Measurements from ENCODE around the gene GALNT15.

Gene GALNT15

DNA sequence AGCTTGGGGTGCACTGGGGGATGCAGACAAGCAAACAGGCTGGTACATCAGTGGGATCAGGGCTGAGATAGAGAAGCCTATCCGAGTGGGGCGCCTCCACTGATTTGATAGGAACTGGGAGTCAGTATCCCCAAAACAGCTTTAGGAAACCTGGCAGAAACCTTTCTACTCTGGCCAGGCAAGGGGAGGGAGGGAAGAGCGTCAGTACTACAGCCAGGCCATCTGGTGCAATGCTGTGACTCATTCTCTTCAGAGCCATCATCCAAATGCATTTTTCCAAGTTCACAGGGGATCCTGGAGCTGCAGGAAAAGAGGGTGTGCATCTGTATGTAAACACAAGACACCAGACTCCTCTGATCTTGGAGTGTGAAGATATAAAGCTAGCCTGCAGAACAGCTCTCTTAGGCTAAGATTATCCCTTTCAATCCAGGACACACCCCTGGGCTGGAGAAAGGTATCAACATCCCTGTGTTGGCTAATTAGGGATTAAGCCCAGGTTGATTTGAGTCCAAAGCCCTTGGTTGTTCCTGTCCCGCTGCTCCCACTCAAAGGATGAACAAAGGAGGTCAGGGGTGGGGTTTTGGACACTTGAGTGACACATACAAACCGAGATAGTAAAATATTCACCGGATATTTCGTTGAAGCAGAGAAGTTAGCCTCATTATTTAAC lies 9.3 kb downstream of the GALNT15 start:
- TF ChIP-seq ZBTB7A (IDR thresholded peaks at IDR 0.05; ENCODE audit: low read depth) (no peak), TAF1 (IDR thresholded peaks at IDR 0.05; ENCODE audit: low read depth) (no peak), RAD21 (IDR thresholded peaks at IDR 0.05; ENCODE audit: low read depth) (no peak), NFIC (IDR thresholded peaks at IDR 0.05) (no peak), MAX (IDR thresholded peaks at IDR 0.05) (no peak), EP300 (IDR thresholded peaks at IDR 0.05; ENCODE audit: borderline replicate concordance) (no peak), TEAD4 (IDR thresholded peaks at IDR 0.05) (no peak), CREB1 (IDR thresholded peaks at IDR 0.05; ENCODE audit: low read depth) (no peak), TCF12 (IDR thresholded peaks at IDR 0.05; ENCODE audit: low read depth) (no peak), FOXM1 (IDR thresholded peaks at IDR 0.05; ENCODE audit: borderline replicate concordance, low read depth) (no peak), CEBPB (IDR thresholded peaks at IDR 0.05) (no peak), YY1 (IDR thresholded peaks at IDR 0.05; ENCODE audit: low read depth) (no peak), EGR1 (IDR thresholded peaks at IDR 0.05) (no peak)
- TF ChIP-seq, protein P1, sequence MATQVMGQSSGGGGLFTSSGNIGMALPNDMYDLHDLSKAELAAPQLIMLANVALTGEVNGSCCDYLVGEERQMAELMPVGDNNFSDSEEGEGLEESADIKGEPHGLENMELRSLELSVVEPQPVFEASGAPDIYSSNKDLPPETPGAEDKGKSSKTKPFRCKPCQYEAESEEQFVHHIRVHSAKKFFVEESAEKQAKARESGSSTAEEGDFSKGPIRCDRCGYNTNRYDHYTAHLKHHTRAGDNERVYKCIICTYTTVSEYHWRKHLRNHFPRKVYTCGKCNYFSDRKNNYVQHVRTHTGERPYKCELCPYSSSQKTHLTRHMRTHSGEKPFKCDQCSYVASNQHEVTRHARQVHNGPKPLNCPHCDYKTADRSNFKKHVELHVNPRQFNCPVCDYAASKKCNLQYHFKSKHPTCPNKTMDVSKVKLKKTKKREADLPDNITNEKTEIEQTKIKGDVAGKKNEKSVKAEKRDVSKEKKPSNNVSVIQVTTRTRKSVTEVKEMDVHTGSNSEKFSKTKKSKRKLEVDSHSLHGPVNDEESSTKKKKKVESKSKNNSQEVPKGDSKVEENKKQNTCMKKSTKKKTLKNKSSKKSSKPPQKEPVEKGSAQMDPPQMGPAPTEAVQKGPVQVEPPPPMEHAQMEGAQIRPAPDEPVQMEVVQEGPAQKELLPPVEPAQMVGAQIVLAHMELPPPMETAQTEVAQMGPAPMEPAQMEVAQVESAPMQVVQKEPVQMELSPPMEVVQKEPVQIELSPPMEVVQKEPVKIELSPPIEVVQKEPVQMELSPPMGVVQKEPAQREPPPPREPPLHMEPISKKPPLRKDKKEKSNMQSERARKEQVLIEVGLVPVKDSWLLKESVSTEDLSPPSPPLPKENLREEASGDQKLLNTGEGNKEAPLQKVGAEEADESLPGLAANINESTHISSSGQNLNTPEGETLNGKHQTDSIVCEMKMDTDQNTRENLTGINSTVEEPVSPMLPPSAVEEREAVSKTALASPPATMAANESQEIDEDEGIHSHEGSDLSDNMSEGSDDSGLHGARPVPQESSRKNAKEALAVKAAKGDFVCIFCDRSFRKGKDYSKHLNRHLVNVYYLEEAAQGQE (IDR thresholded peaks at IDR 0.05; ENCODE audit: low read depth), result no peak
- TF ChIP-seq, protein P2, sequence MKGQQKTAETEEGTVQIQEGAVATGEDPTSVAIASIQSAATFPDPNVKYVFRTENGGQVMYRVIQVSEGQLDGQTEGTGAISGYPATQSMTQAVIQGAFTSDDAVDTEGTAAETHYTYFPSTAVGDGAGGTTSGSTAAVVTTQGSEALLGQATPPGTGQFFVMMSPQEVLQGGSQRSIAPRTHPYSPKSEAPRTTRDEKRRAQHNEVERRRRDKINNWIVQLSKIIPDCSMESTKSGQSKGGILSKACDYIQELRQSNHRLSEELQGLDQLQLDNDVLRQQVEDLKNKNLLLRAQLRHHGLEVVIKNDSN (IDR thresholded peaks at IDR 0.05), result no peak

DNA sequence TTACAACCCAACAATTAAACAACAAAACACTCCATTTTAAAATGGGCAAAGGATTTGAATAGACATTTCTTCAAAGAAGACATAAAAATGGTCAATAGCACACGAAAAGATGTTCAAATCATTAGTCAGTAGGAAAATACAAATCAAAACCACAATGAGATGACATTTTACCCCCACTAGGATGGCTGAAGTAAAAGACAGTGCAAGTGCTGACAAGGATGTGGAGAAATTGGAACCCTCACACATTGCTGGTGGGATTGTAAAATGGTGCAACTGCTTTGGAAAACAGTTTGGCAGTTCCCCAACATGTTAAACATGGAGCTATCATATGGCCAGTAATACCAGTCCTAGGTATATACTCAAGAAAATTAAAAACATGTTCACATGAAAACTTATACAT lies 11.6 kb downstream of the GALNT15 start:
- TF ChIP-seq, protein P2 (IDR thresholded peaks at IDR 0.05), result no peak
- no peak for TF ChIP-seq TEAD4 (IDR thresholded peaks at IDR 0.05)
- no peak for TF ChIP-seq EGR1 (IDR thresholded peaks at IDR 0.05)
- no peak for TF ChIP-seq CREB1 (IDR thresholded peaks at IDR 0.05; ENCODE audit: low read depth)
- TF ChIP-seq TCF12 (IDR thresholded peaks at IDR 0.05; ENCODE audit: low read depth), result no peak
- no peak for TF ChIP-seq NFIC (IDR thresholded peaks at IDR 0.05)
- no peak for TF ChIP-seq CEBPB (IDR thresholded peaks at IDR 0.05)
- no peak for TF ChIP-seq MAX (IDR thresholded peaks at IDR 0.05)
- no peak for TF ChIP-seq YY1 (IDR thresholded peaks at IDR 0.05; ENCODE audit: low read depth)

- TF ChIP-seq EGR1 (IDR thresholded peaks at IDR 0.05), result no peak
- TF ChIP-seq TCF12 (IDR thresholded peaks at IDR 0.05; ENCODE audit: low read depth), result no peak
- TF ChIP-seq ZBTB7A (IDR thresholded peaks at IDR 0.05; ENCODE audit: low read depth), result no peak
- no peak for TF ChIP-seq FOXM1 (IDR thresholded peaks at IDR 0.05; ENCODE audit: borderline replicate concordance, low read depth)
- TF ChIP-seq, protein P1 (IDR thresholded peaks at IDR 0.05; ENCODE audit: low read depth), result no peak
- no peak for TF ChIP-seq RAD21 (IDR thresholded peaks at IDR 0.05; ENCODE audit: low read depth)
- no peak for TF ChIP-seq MAX (IDR thresholded peaks at IDR 0.05)
- no peak for TF ChIP-seq TEAD4 (IDR thresholded peaks at IDR 0.05)
- no peak for TF ChIP-seq EP300 (IDR thresholded peaks at IDR 0.05; ENCODE audit: borderline replicate concordance)
- TF ChIP-seq, protein P2 (IDR thresholded peaks at IDR 0.05), result no peak
- no peak for TF ChIP-seq TAF1 (IDR thresholded peaks at IDR 0.05; ENCODE audit: low read depth)
- TF ChIP-seq NFIC (IDR thresholded peaks at IDR 0.05), result no peak
- TF ChIP-seq CEBPB (IDR thresholded peaks at IDR 0.05), result no peak
- no peak for TF ChIP-seq YY1 (IDR thresholded peaks at IDR 0.05; ENCODE audit: low read depth)
- TF ChIP-seq CREB1 (IDR thresholded peaks at IDR 0.05; ENCODE audit: low read depth), result no peak
Measured at GRCh38 chr3:16186565-16186964, 12.1 kb downstream of the GALNT15 start.

GRCh38 chr3:16187213-16187790 lies 12.8 kb downstream of the GALNT15 start:
- TF ChIP-seq, protein P1 (IDR thresholded peaks at IDR 0.05; ENCODE audit: low read depth), result no peak
- TF ChIP-seq TEAD4 (IDR thresholded peaks at IDR 0.05), result no peak
- no peak for TF ChIP-seq FOXM1 (IDR thresholded peaks at IDR 0.05; ENCODE audit: borderline replicate concordance, low read depth)
- TF ChIP-seq NFIC (IDR thresholded peaks at IDR 0.05), result no peak
- TF ChIP-seq, protein P2 (IDR thresholded peaks at IDR 0.05), result no peak

All from Ishikawa (cell line).